H9 (cell line): ENCODE data around the gene CEP170B. TPM values are rescaled to one million over a fixed set of nuclear protein-coding genes. Genes with fewer than 3 reads are reported as not detected.

Source experiments
- DNase-seq: peaks from one replicate; pipeline ENCODE4 v3.0.0-alpha.2; 2017
- H2AFZ ChIP-seq: one replicate; pipeline ENCODE4 v1.6.1; 2013; ENCODE audit warnings: mild to moderate bottlenecking, low read length, control low read depth, moderate library complexity
- H2AK5ac ChIP-seq: 2 replicates; pipeline ENCODE4 v1.6.1; 2013; ENCODE audit warnings: low read length, control low read depth, mixed read lengths; ENCODE audit not compliant: insufficient read length
- H2BK120ac ChIP-seq: one replicate; pipeline ENCODE4 v1.6.1; 2013; ENCODE audit warnings: low read depth, mild to moderate bottlenecking, low read length, control low read depth, inconsistent platforms; ENCODE audit not compliant: poor library complexity, severe bottlenecking
- H2BK12ac ChIP-seq: 2 replicates; pipeline ENCODE4 v1.6.1; 2013; ENCODE audit warnings: low read length, control low read depth, mixed read lengths, low read depth; ENCODE audit not compliant: insufficient read length
- H2BK15ac ChIP-seq: 2 replicates; pipeline ENCODE4 v1.6.1; 2013; ENCODE audit warnings: low read depth, low read length, control low read depth
- H2BK20ac ChIP-seq: one replicate; pipeline ENCODE4 v1.6.1; 2013; ENCODE audit warnings: low read depth, mild to moderate bottlenecking, low read length, control low read depth, inconsistent platforms; ENCODE audit not compliant: poor library complexity, severe bottlenecking
- H2BK5ac ChIP-seq: 2 replicates; pipeline ENCODE4 v1.6.1; 2013; ENCODE audit warnings: low read length, control low read depth, mixed read lengths; ENCODE audit not compliant: insufficient read length
- H3K14ac ChIP-seq: 2 replicates; pipeline ENCODE4 v1.6.1; 2013; ENCODE audit warnings: low read length, control low read depth; ENCODE audit not compliant: insufficient read depth
- H3K18ac ChIP-seq: 2 replicates; pipeline ENCODE4 v1.6.1; 2013; ENCODE audit warnings: low read depth, mild to moderate bottlenecking, mixed read lengths, low read length, control low read depth; ENCODE audit not compliant: insufficient read length
- H3K23ac ChIP-seq: 2 replicates; pipeline ENCODE4 v1.6.1; 2013; ENCODE audit warnings: low read length, control low read depth, mixed read lengths, low read depth; ENCODE audit not compliant: insufficient read length
- H3K23me2 ChIP-seq: 2 replicates; pipeline ENCODE4 v1.6.1; 2013; ENCODE audit warnings: low read depth, mild to moderate bottlenecking, mixed read lengths, low read length, control low read depth; ENCODE audit not compliant: insufficient read length, poor library complexity, severe bottlenecking
- H3K27ac ChIP-seq: 2 replicates; pipeline ENCODE4 v1.5.1; 2013; ENCODE audit warnings: low read length, control low read depth, mixed read lengths, low read depth; ENCODE audit not compliant: insufficient read length
- H3K27me3 ChIP-seq: 2 replicates; pipeline ENCODE4 v1.6.1; 2013; ENCODE audit warnings: low read length, control low read depth, inconsistent platforms; ENCODE audit not compliant: insufficient read depth
- H3K4ac ChIP-seq: 2 replicates; pipeline ENCODE4 v1.6.1; 2013; ENCODE audit warnings: low read depth, mild to moderate bottlenecking, control low read depth, inconsistent platforms, low read length, moderate library complexity
- H3K4me1 ChIP-seq: 2 replicates; pipeline ENCODE4 v1.6.1; 2013; ENCODE audit warnings: low read length, control low read depth, inconsistent platforms; ENCODE audit not compliant: insufficient read depth
- H3K4me2 ChIP-seq: 2 replicates; pipeline ENCODE4 v1.6.1; 2013; ENCODE audit warnings: low read length, control low read depth, mixed read lengths; ENCODE audit not compliant: insufficient read length, insufficient read depth
- H3K56ac ChIP-seq: 2 replicates; pipeline ENCODE4 v1.6.1; 2013; ENCODE audit warnings: low read depth, mild to moderate bottlenecking, mixed read lengths, low read length, control low read depth; ENCODE audit not compliant: insufficient read length
- H3K79me1 ChIP-seq: 2 replicates; pipeline ENCODE4 v1.6.1; 2013; ENCODE audit warnings: low read depth, mild to moderate bottlenecking, moderate library complexity, low read length, control low read depth, inconsistent platforms; ENCODE audit not compliant: insufficient read depth, poor library complexity, severe bottlenecking
- H3K79me2 ChIP-seq: 2 replicates; pipeline ENCODE4 v1.6.1; 2013; ENCODE audit warnings: low read length, control low read depth, inconsistent platforms; ENCODE audit not compliant: insufficient read depth
- H3K9ac ChIP-seq: 2 replicates; pipeline ENCODE4 v1.6.1; 2013; ENCODE audit warnings: low read length, control low read depth, mixed read lengths; ENCODE audit not compliant: insufficient read length; ENCODE audit errors: extremely low read depth
- H3K9me3 ChIP-seq: one replicate; pipeline ENCODE4 v1.6.1; 2013; ENCODE audit warnings: low read depth, low read length, inconsistent platforms; ENCODE audit not compliant: control insufficient read depth
- H3T11ph ChIP-seq: one replicate; pipeline ENCODE4 v1.6.1; 2013; ENCODE audit warnings: mild to moderate bottlenecking, low read length, control low read depth, inconsistent platforms
- H4K20me1 ChIP-seq: one replicate; pipeline ENCODE4 v1.6.1; 2013; ENCODE audit not compliant: control insufficient read depth, insufficient read length, insufficient read depth
- H4K5ac ChIP-seq: 2 replicates; pipeline ENCODE4 v1.6.1; 2013; ENCODE audit warnings: low read depth, mild to moderate bottlenecking, mixed read lengths, low read length, control low read depth; ENCODE audit not compliant: insufficient read length
- H4K8ac ChIP-seq: replicated peaks from 2 replicates; pipeline ENCODE4 v1.6.1; 2013; ENCODE audit warnings: low read length, control low read depth, mixed read lengths, low read depth; ENCODE audit not compliant: insufficient read length
- H4K91ac ChIP-seq: 2 replicates; pipeline ENCODE4 v1.6.1; 2013; ENCODE audit warnings: low read depth, mild to moderate bottlenecking, moderate library complexity, mixed read lengths, low read length, control low read depth; ENCODE audit not compliant: insufficient read length
- H3K27ac Mint-ChIP-seq, 3 experiments: 2 replicates in 2 of 3; 3 replicates in 1 of 3; pipeline ENCODE4 v1.8.0; 2020 to 2021; ENCODE audit warnings: mixed read lengths in 3 of 3, mild to moderate bottlenecking in 1 of 3, moderate library complexity in 1 of 3
- H3K27me3 Mint-ChIP-seq: 2 replicates; pipeline ENCODE4 v1.8.0; 2021; ENCODE audit warnings: low read depth, mild to moderate bottlenecking, moderate library complexity, mixed read lengths
- H3K36me3 Mint-ChIP-seq, 3 experiments: 2 replicates in 2 of 3; 3 replicates in 1 of 3; pipeline ENCODE4 v1.8.0; 2020 to 2021; ENCODE audit warnings: low read depth in 3 of 3, mixed read lengths in 3 of 3; ENCODE audit not compliant: insufficient read depth in 1 of 3
- H3K4me1 Mint-ChIP-seq, 2 experiments: 2 replicates each; pipeline ENCODE4 v1.8.0; 2020; ENCODE audit warnings: mixed read lengths in 2 of 2
- H3K4me3 Mint-ChIP-seq, 2 experiments: 2 replicates in 1 of 2; 3 replicates in 1 of 2; pipeline ENCODE4 v1.8.0; 2020 to 2021; ENCODE audit warnings: mild to moderate bottlenecking in 2 of 2, mixed read lengths in 2 of 2, moderate library complexity in 1 of 2
- H3K9me3 Mint-ChIP-seq, 2 experiments: 2 replicates in 1 of 2; 3 replicates in 1 of 2; pipeline ENCODE4 v1.8.0; 2020; ENCODE audit warnings: mild to moderate bottlenecking in 2 of 2, mixed read lengths in 2 of 2, moderate library complexity in 1 of 2
- WGBS: extraction: QIAGEN DNeasy Blood & Tissue Kit; methylation state at CpG from one replicate; pipeline ENCODE4 v1.1.7; 2013; ENCODE audit warnings: missing lambda C conversion rate, low lambda C conversion rate, mixed read lengths; ENCODE audit not compliant: insufficient read length; ENCODE audit errors: extremely low coverage; 5-methylcytosine and 5-hydroxymethylcytosine counted together
- total RNA-seq: library from RNA; stranded (reverse); gene quantifications from 2 replicates; pipeline ENCODE4 v1.2.1, GENCODE V29; 2021
- TF ChIP-seq, protein P1 (sequence below): fragments of 200-600 bp; sonication (generic); conservative IDR thresholded peaks from 3 replicates; pipeline ENCODE4 v1.8.0; 2021; ENCODE audit warnings: antibody characterized with exemption, mild to moderate bottlenecking

The CEP170B gene
- total RNA-seq, 1 experiment from 2014 or later, result 28.8 TPM

DNA sequence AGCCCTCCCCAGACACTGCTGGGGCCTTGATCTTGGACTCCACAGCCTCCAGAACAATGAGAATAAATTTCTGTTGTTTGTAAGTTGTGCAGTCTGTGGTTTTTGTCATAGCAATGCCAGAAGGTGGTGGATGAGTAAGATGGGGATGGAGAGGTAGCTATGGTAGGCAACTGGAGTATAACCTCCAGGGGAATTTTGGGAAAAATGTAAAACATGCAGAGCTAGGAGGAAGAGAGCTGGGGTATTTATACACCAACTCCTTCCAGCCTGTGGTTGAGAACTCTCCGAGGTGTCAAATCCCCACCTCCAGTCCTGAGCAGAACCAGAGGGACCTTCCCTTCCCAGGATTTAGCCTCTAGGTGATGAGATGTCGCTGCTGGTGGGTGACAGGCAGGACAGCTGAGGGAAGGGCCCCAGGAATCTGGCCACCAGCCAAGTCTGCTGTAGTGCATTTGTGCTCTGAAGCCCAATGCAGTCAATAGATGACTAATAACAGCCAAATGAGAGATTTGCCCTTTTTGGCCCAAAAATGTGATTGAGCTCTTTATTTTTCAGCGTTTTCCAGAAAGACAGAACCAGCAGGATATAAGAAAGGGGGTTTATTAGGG lies 19.1 kb upstream of the CEP170B start:
- Histone ChIP-seq H3K79me2 (no peaks in the 10 kb centered on the region), H3K4ac (no peak overlapping the region), H3K9ac (no peak overlapping the region), H3K56ac (no peak overlapping the region), H4K8ac (no peak overlapping the region), H3K79me1 (no peaks in the 10 kb centered on the region), H3K23me2 (peaks cover 14% of the 10 kb centered on the region), H4K20me1 (no peaks in the 10 kb centered on the region), H3K27me3 (no peaks in the 10 kb centered on the region), H2AK5ac (no peak overlapping the region), H2BK12ac (no peak overlapping the region), H3K4me1 (no peaks in the 10 kb centered on the region), H3K18ac (no peak overlapping the region), H4K5ac (no peak overlapping the region), H2BK15ac (no peak overlapping the region), H3K14ac (no peak overlapping the region), H4K91ac (no peak overlapping the region), H2BK5ac (no peak overlapping the region), H2BK20ac (no peak overlapping the region), H3K9me3 (no peaks in the 10 kb centered on the region), H3K4me2 (no peak overlapping the region), H2AFZ (no peak overlapping the region), H3K23ac (no peak overlapping the region), H3K27ac (no peak overlapping the region), H2BK120ac (no peak overlapping the region), H3T11ph (no peak overlapping the region)
- H3K9me3 Mint-ChIP-seq, result no peaks in the 10 kb centered on the region
- H3K36me3 Mint-ChIP-seq, result no peaks in the 10 kb centered on the region
- H3K4me3 Mint-ChIP-seq, result no peak overlapping the region
- TF ChIP-seq, protein P1, sequence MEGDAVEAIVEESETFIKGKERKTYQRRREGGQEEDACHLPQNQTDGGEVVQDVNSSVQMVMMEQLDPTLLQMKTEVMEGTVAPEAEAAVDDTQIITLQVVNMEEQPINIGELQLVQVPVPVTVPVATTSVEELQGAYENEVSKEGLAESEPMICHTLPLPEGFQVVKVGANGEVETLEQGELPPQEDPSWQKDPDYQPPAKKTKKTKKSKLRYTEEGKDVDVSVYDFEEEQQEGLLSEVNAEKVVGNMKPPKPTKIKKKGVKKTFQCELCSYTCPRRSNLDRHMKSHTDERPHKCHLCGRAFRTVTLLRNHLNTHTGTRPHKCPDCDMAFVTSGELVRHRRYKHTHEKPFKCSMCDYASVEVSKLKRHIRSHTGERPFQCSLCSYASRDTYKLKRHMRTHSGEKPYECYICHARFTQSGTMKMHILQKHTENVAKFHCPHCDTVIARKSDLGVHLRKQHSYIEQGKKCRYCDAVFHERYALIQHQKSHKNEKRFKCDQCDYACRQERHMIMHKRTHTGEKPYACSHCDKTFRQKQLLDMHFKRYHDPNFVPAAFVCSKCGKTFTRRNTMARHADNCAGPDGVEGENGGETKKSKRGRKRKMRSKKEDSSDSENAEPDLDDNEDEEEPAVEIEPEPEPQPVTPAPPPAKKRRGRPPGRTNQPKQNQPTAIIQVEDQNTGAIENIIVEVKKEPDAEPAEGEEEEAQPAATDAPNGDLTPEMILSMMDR, result no peak
- WGBS, result no CpG with 5 or more reads among the region's 3 CpGs
- peaks cover 13 to 16% of the 10 kb centered on the region in 2 experiments for H3K4me1 Mint-ChIP-seq
- DNase-seq, result no peak
- H3K27me3 Mint-ChIP-seq, result peaks cover 81% of the 10 kb centered on the region
- no peak overlapping the region for H3K27ac Mint-ChIP-seq
